HG02798 (cell line): ENCODE data around the gene ELMOD1.
A peak's percentile ranks its signal among the peaks of the same experiment; 100 is the strongest.
"Not testable (repeated sequence)": the region's sequence is repeated elsewhere in the genome, so short reads cannot be mapped to it uniquely, and the experiment has no call there.

Experiments
- ATAC-seq: cut with Tn5 transposase; IDR thresholded peaks from one replicate; pipeline ENCODE4 v1.9.1; 2021; ENCODE audit warnings: mild to moderate bottlenecking; ENCODE audit not compliant: unreplicated experiment, poor library complexity

The ELMOD1 gene

GRCh38 chr11:107590460-107591377 is at the start of gene ELMOD1:
Gene ELMOD1 (plus strand): TSS chr11:107591147. CDS start chr11:107618190, 27,043 bp downstream.
- peak; percentile 67 for ATAC-seq

DNA sequence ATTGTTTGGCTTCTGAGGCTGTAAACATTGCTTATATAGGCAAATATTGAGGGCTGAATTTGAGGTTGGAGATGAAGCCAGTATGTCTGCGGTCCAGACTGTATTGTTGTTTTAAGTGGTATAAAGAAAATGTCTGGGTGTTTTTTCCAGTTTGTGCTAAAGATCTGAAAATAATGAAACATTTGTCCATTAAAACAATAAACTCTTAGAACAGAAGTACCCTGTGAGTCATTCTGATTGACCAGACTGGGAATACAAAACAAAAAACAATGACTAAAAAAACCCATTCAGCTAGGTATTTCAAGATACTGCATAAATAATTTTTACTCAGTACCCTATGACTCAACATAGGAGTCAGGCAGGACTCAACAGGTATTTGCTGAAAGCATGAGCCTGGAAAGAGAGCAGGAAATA is 45.8 kb upstream of the ELMOD1 start:
- no peak for ATAC-seq

- ATAC-seq, result no peak
These were observed 43.0 kb upstream of the ELMOD1 start for GRCh38 chr11:107547961-107548360.

DNA sequence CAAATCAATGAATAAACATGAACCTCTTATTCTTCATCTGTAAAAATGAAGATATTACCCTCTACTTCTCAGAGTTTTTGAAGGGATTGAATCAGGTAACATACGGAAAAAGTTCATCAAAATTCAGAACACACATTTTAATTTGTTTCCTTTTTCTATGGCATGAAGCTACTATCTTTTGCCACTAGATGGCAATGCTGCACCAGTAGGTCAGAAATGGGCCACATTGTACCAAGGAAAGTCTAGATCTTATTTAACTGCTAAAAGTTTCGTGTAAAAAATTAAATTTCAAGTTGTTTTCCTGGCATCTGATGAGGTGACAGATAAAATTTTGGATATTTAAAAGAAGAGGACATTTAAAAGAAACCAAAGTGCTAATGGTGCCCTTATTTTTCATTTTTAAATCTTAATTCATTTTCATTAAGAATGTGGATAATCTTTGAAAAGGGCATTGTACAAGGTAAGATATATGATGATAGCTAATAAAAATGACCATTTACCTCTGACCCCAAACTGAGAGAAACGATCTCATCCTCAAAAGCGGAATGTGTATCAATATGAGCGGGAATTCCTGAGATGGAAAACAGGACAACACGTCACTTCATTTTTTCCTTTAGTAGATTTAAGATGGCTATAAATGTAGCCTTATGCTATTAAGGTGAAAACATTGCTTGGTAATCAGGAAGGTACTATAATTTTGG is 41.5 kb upstream of the ELMOD1 start:
- peak; percentile 57 for ATAC-seq

DNA sequence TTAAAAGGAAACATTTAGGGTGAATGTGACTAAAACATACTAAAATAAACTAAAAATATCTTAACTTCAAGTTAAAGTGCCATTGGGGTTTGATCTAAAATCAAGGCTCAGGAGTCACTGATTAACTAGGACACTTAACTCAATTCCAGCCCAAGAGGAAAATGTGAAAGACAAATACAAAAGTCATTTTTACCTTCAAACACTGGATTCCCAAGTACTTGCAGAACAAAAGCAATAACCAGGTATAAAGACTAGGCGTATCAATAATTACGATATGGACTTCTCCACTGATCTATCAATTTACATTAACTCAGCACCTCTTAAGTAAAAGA is 41.0 kb upstream of the ELMOD1 start:
- no peak for ATAC-seq

DNA sequence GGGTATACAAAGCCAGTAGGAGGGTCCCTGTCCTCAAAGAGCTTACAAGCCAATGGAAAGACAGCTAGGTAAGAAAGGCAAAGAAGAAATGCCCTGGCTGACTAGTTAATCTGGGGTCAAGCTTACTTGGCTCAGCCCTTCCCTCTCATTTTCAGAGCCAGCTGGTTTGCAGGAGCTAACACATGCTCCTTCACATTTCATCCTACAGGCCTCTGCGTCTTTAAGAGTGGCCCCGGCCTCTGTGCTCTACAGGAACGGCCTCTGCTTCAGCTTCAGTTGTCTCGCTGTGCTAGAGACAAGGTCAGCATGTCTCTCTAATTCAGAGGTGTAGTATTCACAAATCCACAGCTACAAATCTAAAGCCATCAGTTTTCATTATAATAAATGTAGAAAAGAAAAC is 40.6 kb upstream of the ELMOD1 start:
- no peak for ATAC-seq

- ATAC-seq, result no peak
These were observed 29.3 kb upstream of the ELMOD1 start for GRCh38 chr11:107561688-107562087.

GRCh38 chr11:107562647-107563208 is 28.2 kb upstream of the ELMOD1 start:
- ATAC-seq, result no peak

GRCh38 chr11:107563702-107564101 is 27.2 kb upstream of the ELMOD1 start:
- ATAC-seq, result peak; percentile 35

DNA sequence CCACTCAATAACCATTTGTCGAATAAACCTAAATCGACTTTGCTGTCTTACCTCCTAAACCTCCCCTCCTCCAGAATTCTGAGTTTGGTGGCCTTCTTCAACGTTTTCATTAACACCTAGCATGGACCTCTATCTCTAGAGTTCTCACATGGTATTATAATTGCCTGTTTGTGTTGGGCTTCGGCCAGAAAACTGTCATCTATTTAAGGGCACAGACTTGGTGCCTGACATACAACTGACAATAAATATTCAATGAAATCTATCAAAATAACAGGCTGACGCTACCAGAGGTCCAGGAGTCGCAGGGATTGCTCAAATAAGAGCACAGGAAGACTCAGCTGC is 26.1 kb upstream of the ELMOD1 start:
- ATAC-seq, result peak; percentile 13

- ATAC-seq, result peak; percentile 86
These were observed 25.6 kb upstream of the ELMOD1 start, which contains the start of gene ALKBH8 for GRCh38 chr11:107565219-107565937. Gene ALKBH8 (minus strand): TSS chr11:107565735. CDS start chr11:107560893, 4,842 bp downstream.

DNA sequence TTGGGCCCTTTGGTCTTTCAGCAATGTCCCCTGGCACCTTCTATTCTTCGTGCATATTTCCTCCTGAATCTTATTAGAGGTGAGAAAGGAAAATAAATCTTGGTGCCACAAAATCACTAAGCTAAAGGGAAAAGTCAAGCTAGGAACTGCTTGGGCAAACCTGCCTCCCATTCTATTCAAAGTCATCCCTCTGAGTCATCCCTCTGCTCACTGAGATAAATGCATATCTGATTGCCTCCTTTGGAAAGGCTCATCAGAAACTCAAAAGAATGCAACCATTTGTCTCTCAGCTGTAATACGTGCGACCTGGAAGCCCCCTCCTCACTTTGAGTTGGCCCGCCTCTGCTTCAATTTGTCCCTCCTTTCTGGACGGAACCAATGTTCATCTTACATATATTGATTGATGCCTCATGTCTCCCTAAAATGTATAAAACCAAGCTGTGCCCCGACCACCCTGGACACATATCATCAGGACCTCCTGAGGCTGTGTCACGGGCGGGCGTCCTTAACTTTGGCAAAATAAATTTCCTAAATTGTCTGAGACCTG is 24.9 kb upstream of the ELMOD1 start:
- ATAC-seq, result not testable (repeated sequence)

GRCh38 chr11:107566569-107566968 is 24.4 kb upstream of the ELMOD1 start:
- ATAC-seq, result no peak

- no peak for ATAC-seq
These were observed 23.1 kb upstream of the ELMOD1 start for GRCh38 chr11:107567739-107568335.

- ATAC-seq, result no peak
These were observed 20.9 kb upstream of the ELMOD1 start for GRCh38 chr11:107570015-107570414.

DNA sequence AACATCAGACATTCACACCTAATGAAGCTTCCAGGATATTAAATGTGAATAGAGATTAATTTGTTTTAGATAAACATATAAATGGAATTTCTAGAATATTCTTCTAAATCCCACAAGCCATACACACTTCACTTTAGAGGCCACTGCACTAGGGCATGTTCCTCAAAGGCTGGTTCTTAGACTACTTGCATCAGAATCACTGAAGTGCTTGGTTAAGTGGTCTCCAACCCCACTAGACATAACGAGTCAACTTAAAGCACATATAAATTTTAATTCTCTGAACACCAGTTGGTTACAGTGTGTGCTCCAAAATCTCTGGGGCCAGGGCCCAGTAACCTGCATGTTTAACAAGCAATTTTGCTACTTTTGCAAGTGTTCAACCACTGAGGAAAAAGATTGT is 17.5 kb upstream of the ELMOD1 start:
- no peak for ATAC-seq

GRCh38 chr11:107576497-107577345 is 14.2 kb upstream of the ELMOD1 start:
- ATAC-seq, result not testable (repeated sequence)

DNA sequence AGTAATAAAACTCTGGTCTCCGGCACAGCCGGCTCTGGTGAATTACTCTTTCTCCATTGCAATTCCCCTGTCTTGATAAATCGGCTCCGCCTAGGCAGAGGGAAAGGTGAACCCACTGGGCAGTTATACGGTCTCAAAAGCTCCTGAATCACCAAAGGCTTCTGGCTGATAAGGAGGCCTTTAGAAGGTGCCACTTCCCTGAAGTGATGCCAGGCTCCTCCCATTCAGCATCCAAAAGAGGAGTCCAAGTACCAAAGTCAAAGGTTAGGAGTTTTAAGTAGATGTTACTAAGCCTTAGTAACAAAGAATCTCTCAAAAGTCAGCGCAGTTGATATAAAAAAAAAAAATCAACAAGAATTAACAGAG is 13.6 kb upstream of the ELMOD1 start:
- ATAC-seq, result no peak

- ATAC-seq, result not testable (repeated sequence)
These were observed 11.8 kb upstream of the ELMOD1 start for GRCh38 chr11:107579169-107579568.
